PC-9 (cell line): ENCODE data around the gene MIER2. TPM values are rescaled to one million over a fixed set of nuclear protein-coding genes. Genes with fewer than 3 reads are reported as not detected.

ENCODE experiments used
- BruUV-seq: library from RNA; stranded (reverse); fragments of 400-500 nt; replicated peaks from 2 replicates; lab custom pipeline; 2021; lab: Mats Ljungman, UMichigan
- CTCF ChIA-PET: fragments of 300-600 bp; sonication (Branson Sonifier 250); formaldehyde crosslinking; loops from one replicate; lab custom pipeline; 2022; ENCODE audit warnings: antibody characterized with exemption; lab: Charles Lee
- POLR2A ChIA-PET: fragments of 300-600 bp; sonication (Branson Sonifier 250); formaldehyde crosslinking; loops from one replicate; lab custom pipeline; 2022; ENCODE audit warnings: antibody characterized with exemption; ENCODE audit not compliant: unreplicated experiment; lab: Charles Lee
- DNase-seq, 2 experiments: peaks; one replicate each; pipeline versions ENCODE4 v3.0.0 to v3.0.0-alpha.2; 2015 to 2022; ENCODE audit warnings: mixed read lengths in 1 of 2
- H2AFZ ChIP-seq: fragments of 200-600 bp; sonication (generic); 2 replicates; pipeline ENCODE4 v1.8.1; 2017; ENCODE audit warnings: antibody characterized with exemption
- H3F3A ChIP-seq: fragments of 200-600 bp; sonication (generic); 2 replicates; pipeline ENCODE4 v1.8.1; 2017; ENCODE audit warnings: antibody characterized with exemption, mild to moderate bottlenecking, low read depth; ENCODE audit not compliant: insufficient read depth
- H3K27ac ChIP-seq: fragments of 200-600 bp; sonication (generic); 2 replicates; pipeline ENCODE4 v1.6.1; 2016; ENCODE audit warnings: mixed run types
- H3K27me3 ChIP-seq: fragments of 200-600 bp; sonication (generic); 2 replicates; pipeline ENCODE4 v1.6.1; 2016; ENCODE audit warnings: low read depth, mixed run types; ENCODE audit not compliant: insufficient read depth
- H3K36me3 ChIP-seq: fragments of 200-600 bp; sonication (generic); 2 replicates; pipeline ENCODE4 v1.6.1; 2016; ENCODE audit warnings: low read depth, mixed run types
- H3K4me1 ChIP-seq: fragments of 200-600 bp; sonication (generic); replicated peaks from 2 replicates; pipeline ENCODE4 v1.6.1; 2016; ENCODE audit warnings: mixed run types; ENCODE audit not compliant: insufficient read depth
- H3K4me2 ChIP-seq: fragments of 200-600 bp; sonication (generic); 2 replicates; pipeline ENCODE4 v1.6.1; 2017; ENCODE audit warnings: mixed run types
- H3K4me3 ChIP-seq: fragments of 200-600 bp; sonication (generic); 2 replicates; pipeline ENCODE4 v1.6.1; 2016; ENCODE audit warnings: mixed run types
- H3K79me2 ChIP-seq: fragments of 200-600 bp; sonication (generic); 2 replicates; pipeline ENCODE4 v1.6.1; 2017; ENCODE audit warnings: low read depth, mixed run types
- H3K9me2 ChIP-seq: fragments of 200-600 bp; sonication (generic); 2 replicates; pipeline ENCODE4 v1.8.1; 2017; ENCODE audit warnings: mild to moderate bottlenecking; ENCODE audit not compliant: insufficient read depth
- H3K9me3 ChIP-seq: fragments of 200-600 bp; sonication (generic); 2 replicates; pipeline ENCODE4 v1.8.1; 2016; ENCODE audit warnings: low read depth; ENCODE audit not compliant: insufficient read depth
- H4K20me1 ChIP-seq: fragments of 200-600 bp; sonication (generic); 2 replicates; pipeline ENCODE4 v1.8.1; 2017; ENCODE audit not compliant: insufficient read depth
- EZH2 ChIP-seq: fragments of 200-600 bp; sonication (generic); IDR thresholded peaks from 2 replicates; pipeline ENCODE4 v1.8.0; 2017; ENCODE audit warnings: antibody characterized with exemption, low read depth
- intact Hi-C: fragments of 100-400 bp; cut with micrococcal nuclease; formaldehyde crosslinking; loops from one replicate; pipeline ENCODE4 v1.10.0; 2022; ENCODE audit not compliant: unreplicated experiment
- total RNA-seq: library from RNA; stranded (reverse); gene quantifications from 2 replicates; pipeline ENCODE4 v1.2.3, GENCODE V29; 2021
- TF ChIP-seq, protein P1 (sequence below): fragments of 200-600 bp; sonication (generic); conservative IDR thresholded peaks from 2 replicates; pipeline ENCODE4 v1.6.1; 2017; ENCODE audit warnings: mixed run types, antibody characterized with exemption, mild to moderate bottlenecking, moderate library complexity

MIER2 gene
- total RNA-seq, 1 experiment from 2014 or later: 25.2 TPM

GRCh38 chr19:282501-282900, 62.1 kb downstream of the MIER2 start:
- DNase-seq: no peak
- POLR2A ChIA-PET: no interaction called here
- Histone ChIP-seq H3K27ac (no peak overlapping the region), H3K4me2 (no peak overlapping the region), H3K9me3 (no peaks in the 10 kb centered on the region), H3K27me3 (no peaks in the 10 kb centered on the region), H3K9me2 (no peaks in the 10 kb centered on the region), H3K4me3 (no peak overlapping the region), H2AFZ (no peak overlapping the region), H3F3A (peaks cover 8% of the 10 kb centered on the region; the same call in 1 of the 2 replicates), H3K4me1 (no peaks in the 10 kb centered on the region), H4K20me1 (peaks cover 34% of the 10 kb centered on the region), H3K79me2 (peaks cover 22% of the 10 kb centered on the region), H3K36me3 (peaks cover 4% of the 10 kb centered on the region; the same call in 1 of the 2 replicates)
- no TSS peak for BruUV-seq
- TF ChIP-seq, protein P1, sequence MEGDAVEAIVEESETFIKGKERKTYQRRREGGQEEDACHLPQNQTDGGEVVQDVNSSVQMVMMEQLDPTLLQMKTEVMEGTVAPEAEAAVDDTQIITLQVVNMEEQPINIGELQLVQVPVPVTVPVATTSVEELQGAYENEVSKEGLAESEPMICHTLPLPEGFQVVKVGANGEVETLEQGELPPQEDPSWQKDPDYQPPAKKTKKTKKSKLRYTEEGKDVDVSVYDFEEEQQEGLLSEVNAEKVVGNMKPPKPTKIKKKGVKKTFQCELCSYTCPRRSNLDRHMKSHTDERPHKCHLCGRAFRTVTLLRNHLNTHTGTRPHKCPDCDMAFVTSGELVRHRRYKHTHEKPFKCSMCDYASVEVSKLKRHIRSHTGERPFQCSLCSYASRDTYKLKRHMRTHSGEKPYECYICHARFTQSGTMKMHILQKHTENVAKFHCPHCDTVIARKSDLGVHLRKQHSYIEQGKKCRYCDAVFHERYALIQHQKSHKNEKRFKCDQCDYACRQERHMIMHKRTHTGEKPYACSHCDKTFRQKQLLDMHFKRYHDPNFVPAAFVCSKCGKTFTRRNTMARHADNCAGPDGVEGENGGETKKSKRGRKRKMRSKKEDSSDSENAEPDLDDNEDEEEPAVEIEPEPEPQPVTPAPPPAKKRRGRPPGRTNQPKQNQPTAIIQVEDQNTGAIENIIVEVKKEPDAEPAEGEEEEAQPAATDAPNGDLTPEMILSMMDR: no peak
- TF ChIP-seq EZH2: no peak
- intact Hi-C loops: no loop called here
- CTCF ChIA-PET: no interaction called here

GRCh38 chr19:281992-282391, 62.6 kb downstream of the MIER2 start:
- CTCF ChIA-PET: no interaction called here
- no TSS peak for BruUV-seq
- intact Hi-C loops: no loop called here

GRCh38 chr19:281156-281853, 63.3 kb downstream of the MIER2 start:
- POLR2A ChIA-PET: no interaction called here
- no peak for DNase-seq
- Histone ChIP-seq H2AFZ (no peak overlapping the region), H3K27ac (no peak overlapping the region), H3K36me3 (no peaks in the 10 kb centered on the region; the same call in 1 of the 2 replicates), H3K79me2 (peaks cover 11% of the 10 kb centered on the region), H3K9me3 (no peaks in the 10 kb centered on the region), H3F3A (peaks cover 6% of the 10 kb centered on the region; the same call in 1 of the 2 replicates), H3K4me2 (no peak overlapping the region), H3K4me1 (no peaks in the 10 kb centered on the region), H4K20me1 (peaks cover 26% of the 10 kb centered on the region), H3K9me2 (no peaks in the 10 kb centered on the region), H3K4me3 (no peak overlapping the region), H3K27me3 (no peaks in the 10 kb centered on the region)
- BruUV-seq: no TSS peak
- intact Hi-C loops: no loop called here
- TF ChIP-seq, protein P1: no peak
- TF ChIP-seq EZH2: no peak
- CTCF ChIA-PET: no interaction called here

More at GRCh38 chr19:281992-282391, 62.6 kb downstream of the MIER2 start:
- Histone ChIP-seq H3K27ac (no peak overlapping the region), H3K4me3 (no peak overlapping the region), H3F3A (peaks cover 8% of the 10 kb centered on the region; the same call in 1 of the 2 replicates), H3K9me3 (no peaks in the 10 kb centered on the region), H4K20me1 (peaks cover 30% of the 10 kb centered on the region), H3K4me1 (no peaks in the 10 kb centered on the region), H3K9me2 (no peaks in the 10 kb centered on the region), H2AFZ (no peak overlapping the region), H3K36me3 (no peaks in the 10 kb centered on the region; the same call in 1 of the 2 replicates), H3K4me2 (no peak overlapping the region), H3K27me3 (no peaks in the 10 kb centered on the region), H3K79me2 (peaks cover 17% of the 10 kb centered on the region)
- no peak for TF ChIP-seq EZH2
- TF ChIP-seq, protein P1: no peak
- POLR2A ChIA-PET: no interaction called here
- no peak for DNase-seq
